UCSD-AML1 (cell line): ENCODE measurements around the gene MTA3.

Experiments
- DNase-seq: peaks from one replicate; lab custom pipeline; 2025; ENCODE audit not compliant: unreplicated experiment; lab: John Stamatoyannopoulos, UW

Gene MTA3

DNA sequence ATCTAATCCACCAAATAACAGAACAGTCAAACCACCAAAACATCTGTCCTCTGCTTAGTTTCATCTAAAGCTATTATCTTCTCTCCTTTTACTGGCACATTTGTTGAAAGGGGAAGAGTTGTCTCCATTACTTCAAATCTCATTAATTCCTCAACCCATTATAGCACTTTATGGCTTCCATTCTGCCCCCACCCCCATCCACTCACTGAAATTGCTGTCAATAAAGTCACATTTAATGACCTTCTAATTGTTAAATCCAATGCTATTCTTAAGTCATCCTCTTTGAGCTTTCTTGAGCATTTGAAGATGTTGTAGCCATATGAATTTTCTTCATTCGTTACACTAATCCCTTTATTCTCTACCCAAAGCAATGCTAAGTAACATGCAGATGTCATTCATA, 190.3 kb downstream of the MTA3 start:
- no peak for DNase-seq

DNA sequence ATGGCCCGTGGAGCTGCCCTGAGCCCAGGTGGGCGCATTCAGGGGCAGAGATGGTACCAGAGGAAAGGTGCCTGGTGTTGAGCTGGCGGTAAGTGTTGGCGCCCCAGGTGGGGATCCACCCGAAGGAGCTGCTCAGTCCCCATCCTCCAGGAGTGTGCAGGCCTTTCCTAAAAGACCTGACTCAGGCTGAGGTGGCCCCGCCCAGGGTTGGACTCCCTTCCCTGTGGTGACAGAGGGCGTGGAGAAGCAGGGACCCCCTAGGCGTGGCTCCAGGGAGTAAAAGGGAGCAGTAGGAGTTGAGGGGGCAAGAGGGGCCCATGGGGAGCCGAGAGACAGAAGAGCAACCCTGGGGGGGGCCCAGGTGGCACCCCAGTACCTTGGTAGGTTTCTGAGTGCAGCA, 193.1 kb downstream of the MTA3 start:
- no peak for DNase-seq

DNA sequence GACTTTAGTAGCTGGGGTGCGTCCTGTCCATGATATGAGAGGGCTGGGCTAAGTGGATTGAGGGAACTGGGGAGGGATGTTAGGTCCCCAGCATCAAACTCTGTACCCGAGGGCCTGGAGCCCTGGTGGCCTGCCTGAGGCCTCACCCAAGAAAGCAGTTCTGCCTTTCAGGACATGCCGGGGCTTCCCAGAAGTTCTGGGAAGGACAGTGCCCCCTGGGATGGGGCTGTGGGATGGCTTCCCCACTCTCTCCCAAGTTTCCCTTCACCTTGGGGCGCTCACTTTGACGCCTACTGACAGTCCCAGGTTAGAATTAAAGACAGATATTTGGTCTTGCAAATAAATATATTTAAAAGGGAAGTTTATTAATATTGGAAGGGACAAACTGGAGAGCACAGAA, 193.7 kb downstream of the MTA3 start:
- no peak for DNase-seq

DNA sequence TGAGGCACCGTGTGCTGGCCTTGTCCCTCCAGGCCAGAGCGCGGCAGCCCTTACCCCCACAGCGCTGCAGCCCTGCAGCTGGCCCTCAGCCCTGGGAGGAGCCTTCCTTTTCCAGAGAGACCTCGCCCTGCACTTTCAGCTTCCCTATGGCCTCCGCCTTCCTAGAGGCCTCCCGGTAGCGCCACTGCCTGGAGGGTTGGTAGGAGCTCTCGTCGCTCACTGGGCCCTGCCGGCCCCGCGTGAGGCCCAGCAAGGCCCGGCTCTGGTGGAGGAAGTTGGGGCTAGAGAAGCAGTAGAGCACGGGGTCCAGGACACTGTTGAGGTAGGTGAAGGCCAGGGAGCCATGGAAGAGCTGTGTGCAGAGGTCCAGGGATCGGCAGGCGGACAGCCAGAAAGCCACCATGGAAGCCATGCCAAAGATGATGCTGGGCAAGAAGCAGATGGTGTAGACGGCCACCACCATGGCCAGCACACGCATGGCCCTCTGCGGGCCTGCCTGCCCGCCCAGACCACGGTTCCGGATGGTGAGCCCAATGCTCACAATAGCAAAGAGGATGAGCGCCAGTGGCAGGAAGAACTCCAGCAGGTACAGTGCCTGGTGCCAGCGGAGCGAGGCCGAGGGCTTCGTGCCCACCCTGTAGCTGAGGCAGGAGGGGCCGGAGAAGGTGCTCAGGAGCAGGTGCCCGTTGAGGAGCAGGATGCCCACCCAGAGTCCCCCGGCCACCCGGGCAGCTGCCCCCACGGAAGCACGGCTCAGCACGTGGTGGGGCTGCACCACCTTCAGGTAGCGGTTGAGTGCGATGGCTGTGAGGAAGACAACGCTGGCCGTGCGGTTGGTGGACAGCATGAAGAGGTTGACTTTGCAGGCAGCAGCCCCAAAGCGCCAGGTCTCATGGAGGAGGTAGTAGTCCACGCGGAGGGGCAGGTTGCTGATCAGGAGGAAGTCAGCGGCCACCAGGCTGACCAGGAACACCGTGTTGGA, 194.7 kb downstream of the MTA3 start:
- no peak for DNase-seq

DNA sequence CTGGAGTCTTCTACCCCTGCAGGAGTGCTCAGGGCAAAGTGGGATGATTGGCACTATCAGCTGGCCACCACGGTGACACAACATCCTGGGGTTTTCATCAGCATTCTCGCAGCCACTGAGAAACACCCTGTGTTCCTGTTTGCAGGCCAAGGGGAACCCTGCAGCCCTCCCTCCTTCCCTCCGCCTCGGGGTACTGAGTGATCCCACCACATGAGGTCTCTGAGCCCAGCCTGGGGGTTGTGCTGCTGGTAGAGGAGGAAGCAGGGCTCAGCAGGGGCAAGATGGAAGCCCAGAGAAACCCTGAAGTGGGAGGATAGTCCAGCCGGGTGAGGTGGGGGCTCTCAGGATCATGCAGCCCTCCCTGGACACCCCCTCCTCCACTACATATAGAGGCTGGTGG, 195.7 kb downstream of the MTA3 start, which contains the start of gene OXER1:
Gene OXER1, minus strand, starts transcription at position 40 of the 400 bp plus-strand sequence. CDS start 73 bp downstream, outside the sequence.
- DNase-seq: peak; percentile 86

DNA sequence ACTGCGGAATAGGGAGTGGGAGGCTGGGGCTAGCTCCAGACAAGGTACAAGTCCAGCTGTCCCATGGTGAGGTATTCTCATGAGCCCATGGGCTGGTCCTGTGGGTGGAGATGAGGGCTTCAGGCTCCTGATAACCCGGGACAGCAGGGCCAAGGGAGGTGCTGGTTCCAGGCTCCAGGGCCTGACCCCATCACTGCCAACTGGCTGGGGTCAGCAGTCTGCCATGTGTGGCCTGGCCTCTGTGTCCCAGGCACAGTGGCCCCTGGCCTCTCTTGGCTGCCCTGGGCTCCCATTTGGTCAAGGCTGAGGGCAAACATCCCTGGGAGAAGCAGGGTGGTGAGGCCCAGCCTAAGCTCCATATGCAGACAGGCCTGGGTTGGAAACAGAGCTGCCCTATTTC, 196.5 kb downstream of the MTA3 start:
- DNase-seq: no peak

DNA sequence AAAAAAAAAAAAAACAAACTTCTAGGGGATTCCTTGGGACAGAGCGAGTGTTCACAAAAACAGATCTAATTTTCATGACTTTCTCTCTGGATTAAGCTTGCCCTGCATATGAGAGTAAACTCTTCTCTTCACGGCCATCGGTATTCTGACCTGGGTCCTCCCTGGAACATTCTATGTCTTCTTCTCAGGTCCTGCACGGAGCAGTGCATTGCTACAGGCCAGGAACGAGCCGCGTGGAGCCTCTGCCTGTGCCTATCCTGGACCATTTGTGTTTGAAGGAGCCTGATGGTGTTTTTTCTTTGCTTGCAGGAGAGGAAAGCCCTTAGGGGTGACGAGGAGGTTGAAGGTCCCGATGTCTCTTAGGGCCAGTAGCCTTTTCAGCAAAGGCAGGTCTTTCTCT, 197.3 kb downstream of the MTA3 start:
- DNase-seq: no peak

DNA sequence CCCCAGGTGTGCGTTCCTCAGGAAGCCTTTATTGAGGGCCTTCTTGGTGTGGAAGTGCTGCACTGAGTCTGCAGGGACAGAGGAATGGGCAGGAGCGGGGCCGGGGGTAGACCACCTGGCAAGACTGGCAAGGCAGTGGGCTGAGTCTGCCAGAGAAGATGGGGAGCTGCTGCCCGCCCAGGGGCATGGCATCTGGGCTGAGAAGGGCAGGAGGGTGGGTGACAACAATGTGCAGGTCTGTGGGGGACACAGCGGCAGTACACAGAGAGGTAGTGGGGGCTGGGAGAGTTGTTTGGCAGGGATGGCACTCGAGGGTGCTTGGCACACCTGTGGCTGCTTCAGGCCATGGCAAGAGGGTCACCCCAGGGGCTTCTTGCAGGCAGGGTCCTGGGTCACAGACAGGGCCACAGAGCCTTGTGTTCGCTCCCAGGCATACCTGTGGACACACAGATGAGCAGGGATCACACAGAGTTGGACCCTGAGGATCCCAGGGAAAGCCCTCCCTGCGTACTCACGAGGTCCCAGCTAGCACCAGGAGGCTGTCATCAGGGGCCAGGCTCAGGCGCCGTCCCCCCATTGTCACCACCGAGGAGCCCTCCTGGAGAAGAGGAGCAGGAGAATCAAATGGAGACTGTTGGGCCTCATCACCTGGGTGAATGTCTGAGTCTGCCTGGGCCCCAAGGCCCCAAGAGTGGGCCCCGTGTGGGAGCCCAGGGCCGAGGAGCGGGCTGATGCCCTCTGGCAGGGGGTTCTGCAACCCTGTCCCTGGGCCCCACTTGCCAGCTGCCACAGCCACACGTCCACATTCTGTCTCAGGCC, 198.9 kb downstream of the MTA3 start:
- no peak for DNase-seq

DNA sequence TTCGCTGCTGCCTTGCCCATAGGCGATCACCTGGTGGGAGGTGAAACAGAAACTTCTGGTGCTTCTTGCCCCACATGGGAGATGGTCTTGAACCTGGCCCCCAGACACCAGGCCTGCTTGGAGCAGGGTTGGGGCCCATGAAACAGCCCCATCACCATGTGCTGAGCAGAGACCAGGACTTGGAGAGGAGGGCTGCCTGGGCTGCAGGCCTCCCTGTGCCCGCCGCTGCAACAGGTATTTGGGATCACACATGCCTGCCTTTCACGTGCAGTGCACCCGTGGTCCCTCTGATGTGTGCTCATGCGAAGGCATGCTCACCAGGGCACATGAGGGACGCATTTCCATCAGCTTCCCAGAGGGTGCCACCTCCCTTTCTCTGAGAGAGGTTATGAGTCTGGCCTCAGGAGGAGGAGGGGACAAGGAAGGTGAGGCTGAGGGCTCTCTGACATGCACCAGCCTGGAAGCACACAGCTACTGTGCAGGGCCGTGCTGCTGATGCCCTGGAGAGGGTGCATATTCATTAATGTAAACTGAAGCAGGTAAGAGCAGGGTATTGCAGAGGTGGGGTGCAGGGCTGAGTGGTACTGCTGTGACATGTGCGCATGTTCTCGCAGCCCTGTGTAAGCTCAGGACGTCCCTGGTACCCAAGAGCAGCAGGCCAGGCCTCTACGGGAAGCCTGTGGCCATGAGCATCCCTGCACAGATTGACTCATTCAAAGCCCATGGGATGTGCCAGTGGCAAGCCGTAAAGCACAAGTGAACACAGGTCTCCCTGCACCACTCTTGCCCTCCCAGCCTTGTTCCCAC, 199.7 kb downstream of the MTA3 start:
- no peak for DNase-seq

DNA sequence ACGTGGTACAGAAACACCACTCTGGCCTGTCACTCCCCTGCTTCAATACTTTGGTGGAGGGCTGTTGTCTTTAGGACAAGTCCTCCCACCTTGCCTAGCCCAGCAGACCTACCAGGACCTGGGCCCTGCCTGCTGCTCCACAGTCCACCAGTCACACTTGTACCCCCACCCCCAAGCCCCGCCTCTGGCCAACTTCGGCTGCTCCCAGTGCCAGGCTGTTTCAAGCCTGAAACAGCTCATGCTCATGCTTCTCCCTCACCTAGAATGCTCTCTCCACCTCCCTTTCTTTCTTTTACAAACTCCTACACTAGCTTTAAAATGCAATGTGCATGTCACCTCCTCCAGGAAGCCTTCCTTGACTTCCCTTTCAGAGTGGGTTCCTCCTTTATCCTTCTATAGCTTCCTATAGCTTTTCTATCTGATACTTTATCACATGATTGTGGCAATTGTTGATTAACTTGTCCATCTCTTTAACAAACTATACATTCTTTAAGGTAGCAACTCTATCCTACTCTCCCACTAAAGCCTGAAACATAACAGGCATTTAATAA, 200.3 kb downstream of the MTA3 start:
- no peak for DNase-seq

DNA sequence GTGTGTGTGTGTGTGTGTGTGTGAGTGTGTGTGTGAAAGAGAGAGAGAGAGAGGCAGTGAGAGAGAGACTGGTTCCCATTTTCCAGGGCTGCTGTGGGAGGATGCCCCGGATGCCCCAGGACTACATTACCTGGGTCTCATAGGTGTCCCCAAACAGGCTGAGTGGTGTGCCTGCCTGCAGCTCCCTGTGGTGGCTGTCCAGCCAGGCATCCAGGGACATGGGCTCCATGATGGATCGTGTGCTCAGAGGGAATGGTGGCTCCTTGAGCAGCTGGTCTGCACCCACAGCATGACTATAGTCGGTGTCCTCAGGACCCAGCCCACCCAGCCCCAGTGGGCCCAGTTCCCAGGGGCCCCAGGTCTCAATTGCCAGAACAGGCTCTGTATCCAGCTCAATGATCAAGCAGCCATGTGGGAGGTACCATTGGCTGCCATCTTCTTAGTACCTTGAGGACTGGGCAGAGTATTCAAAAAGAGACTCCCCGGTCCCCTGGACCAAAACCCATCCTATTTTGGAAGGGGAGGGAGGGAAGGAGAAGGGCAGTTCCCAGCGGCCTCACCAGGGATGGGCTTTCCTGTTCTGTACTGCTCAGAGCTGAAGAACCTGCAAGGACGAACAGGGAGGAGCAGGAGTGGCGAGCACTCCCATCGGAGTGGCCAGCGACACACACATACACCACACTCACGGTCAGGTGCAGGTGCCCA, 201.3 kb downstream of the MTA3 start:
- no peak for DNase-seq

DNA sequence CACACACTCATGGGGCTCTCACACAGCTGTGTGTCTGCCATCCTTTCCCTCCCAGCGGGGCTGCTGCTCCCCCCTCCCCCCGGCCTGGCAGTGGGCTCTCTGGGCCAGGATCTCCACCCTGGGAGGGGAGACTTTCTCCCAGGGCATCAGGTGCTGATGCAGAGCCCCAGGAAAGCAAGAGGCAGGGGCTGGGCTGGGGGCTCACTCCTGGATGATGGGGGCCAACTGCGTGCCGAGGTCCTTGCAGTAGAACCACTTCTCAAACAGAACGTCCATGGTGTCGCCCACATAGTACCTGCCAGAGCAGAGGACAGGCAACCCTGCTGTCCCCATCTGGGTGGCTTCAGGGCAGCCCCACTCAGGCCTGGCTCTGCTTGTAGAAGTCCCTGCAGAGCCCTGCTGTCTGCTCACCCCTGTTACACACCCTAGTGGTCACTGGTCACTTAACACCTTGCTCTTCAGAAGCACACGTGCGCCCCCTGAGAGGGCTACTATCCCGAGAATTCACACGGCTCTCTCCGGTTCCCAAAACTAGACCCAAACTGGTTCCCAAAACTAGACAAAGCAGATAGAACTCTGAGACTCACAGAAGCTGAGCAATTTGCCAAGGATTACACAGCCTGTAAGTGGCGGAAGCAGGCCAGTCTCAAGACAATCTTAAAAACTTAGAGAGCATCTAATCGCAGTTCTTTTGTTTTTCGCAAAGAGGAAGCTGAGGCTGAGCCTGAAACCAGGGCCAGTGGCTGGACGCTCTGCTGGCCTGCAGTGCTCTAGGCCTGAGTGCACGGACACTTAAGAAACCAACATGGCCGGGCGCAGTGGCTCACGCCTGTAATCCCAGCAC, 202.1 kb downstream of the MTA3 start:
- DNase-seq: peak; percentile 60

DNA sequence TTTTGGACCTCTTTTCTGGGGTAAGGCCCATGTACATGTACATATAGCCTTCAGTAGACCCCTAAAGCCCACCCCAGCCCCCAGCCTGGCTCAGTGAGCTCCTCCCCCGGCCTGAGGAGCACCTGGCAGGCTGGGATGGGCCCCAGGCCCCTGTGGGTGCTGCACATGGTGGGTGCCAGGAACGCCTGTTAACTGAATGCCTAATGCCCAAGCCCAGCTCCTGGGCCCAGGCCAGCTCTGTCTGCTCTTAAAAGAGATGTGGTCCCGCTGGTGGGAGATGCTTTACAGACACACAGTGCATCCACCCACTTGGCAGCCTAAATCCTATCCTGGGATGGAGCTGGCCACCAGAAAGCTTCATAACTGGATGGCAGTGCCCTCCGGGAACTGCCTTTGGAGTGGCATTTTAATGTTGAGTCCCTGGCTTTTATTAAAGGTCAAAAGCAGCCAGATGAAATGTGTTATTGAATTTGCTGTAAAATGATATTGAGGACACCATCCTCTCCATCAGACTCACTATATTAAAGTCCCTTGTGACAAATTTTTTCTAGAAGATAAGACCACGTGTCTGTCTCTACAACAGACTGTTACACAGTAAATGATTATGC, 203.2 kb downstream of the MTA3 start:
- DNase-seq: no peak

DNA sequence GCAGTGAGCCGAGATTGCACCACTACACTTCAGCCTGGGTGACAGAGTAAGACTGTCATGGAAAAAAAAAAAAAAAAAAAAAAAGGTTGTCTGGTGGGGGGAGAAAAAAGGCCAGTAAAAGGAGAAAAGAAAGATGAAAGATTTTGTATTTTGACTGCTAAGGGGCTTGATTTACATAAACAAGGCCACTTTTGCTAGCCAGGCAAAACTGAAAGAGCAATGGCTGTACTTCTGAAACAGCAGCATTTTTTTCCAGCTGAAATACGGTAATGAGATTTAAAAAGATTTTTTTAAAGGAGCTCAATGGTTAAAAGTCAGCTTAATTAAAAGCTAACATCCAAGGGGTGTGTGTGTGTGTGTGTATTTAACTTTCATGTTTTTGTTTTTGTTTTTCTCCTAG, 206.8 kb downstream of the MTA3 start:
- DNase-seq: no peak

DNA sequence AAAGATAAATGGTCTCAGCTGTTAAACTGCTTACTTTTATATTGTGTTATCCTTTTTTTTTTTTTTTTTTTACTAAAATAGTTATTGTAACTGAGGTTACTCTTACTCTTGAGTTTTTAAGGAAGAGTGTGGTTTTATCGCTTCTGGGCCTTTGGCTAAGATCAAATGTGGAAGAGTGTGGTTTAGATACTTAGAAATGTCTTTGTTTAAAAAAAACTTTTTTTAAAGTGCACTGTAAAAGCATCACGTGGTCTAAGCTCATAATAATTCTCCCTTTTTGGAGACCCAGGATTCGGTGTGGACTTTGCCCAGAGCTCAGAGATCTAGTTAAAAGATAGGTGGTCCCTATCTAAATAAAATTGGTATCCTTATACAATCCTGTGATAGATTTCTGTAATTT, 207.4 kb downstream of the MTA3 start:
- no peak for DNase-seq

DNA sequence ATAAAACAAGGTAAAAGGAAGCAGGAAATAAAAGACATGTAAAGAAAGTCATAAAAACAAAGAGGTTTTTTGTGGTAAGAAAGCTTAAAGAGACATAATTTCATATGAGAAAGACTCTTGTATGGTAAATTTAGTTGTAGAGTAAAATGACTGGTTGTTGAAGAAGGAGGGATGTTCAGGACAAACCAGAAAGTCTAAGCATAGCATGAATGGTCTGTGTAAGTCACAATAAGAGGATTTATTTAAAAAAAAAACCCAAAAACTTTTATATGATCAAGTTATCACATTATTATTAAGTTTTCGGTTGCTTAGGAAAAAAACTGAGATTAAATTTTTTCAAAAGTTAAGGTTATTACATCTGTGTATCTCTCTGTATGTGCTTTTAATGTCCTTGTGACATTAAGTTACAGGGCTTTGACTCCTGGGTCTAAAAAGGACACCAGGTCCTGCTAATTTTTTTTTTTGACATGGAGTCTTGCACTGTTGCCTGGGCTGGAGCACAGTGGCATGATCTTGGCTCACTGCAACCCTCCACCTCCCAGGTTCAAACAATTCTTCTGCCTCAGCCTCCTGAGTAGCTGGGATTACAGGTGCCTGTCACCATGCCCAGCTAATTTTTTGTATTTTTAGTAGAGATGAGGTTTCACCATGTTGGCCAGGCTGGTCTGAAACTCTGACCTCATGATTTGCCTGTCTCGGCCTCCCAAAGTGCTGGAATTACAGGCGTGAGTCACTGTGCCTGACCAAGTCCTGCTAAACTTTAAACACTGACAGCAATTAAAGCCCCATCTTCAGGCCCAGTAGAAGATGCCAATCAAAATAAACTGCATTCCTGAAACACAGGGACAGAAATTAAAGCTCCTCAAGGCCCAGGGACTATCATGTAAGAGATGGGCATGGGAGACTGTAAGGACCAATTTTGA, 209.7 kb downstream of the MTA3 start:
- no peak for DNase-seq

DNA sequence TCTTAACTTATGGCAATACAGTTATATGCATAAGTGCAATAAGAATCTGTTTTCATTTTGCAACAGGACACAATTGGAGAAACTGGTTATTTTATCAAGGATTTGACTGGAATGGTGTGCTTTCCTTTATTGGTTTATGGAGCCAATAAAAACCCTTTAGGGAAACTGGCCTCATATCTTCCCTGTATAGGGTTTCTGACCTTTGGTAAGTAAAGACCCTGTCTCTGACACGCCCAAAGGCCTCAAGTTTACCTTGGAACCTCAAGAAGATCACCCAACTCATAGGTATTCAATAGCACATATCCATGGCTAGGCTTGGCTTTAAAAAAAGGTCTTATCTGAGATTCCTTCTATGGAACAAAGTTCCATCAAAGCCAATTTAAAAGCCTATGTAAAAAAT, 212.7 kb downstream of the MTA3 start:
- DNase-seq: no peak

DNA sequence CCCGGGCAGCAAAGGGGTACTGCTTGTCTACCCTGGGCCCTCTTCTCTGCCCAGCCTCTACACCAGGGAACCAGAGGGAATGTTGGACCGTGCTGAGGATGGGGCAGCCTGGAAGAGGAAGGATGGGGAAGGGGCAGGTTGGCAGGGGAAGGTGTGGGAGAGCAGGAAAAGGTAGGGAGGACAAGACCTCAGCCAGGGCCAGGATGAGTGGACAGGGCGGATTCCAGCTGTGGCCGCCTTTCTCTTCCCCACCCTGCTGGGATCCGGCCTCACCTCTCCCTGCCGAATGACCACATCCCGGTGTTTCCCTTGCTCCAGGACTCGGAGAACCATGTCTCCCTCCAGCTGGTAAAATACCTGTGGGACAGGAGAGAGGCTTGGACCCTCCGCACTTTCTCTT, 215.1 kb downstream of the MTA3 start:
- no peak for DNase-seq
